Stimulated activated naive CD8-positive, alpha-beta T cell treated with anti-CD3 and anti-CD28 coated beads, Interleukin-15, amount 100 ng/mL, for 72 hours (primary cell): ENCODE results near the gene CABLES1.
A peak's percentile ranks its signal among the peaks of the same experiment; 100 is the strongest.

Source experiments
- ATAC-seq: fragments of 150-1000 bp; cut with Tn5 transposase; 2 replicates; pipeline ENCODE4 v1.10.0; 2021; ENCODE audit warnings: mild to moderate bottlenecking, moderate library complexity
- DNase-seq, 2 donors: peaks; one replicate each; pipeline ENCODE4 v3.0.0; 2021 to 2022
- H3K27ac Mint-ChIP-seq, 2 donors: one replicate each; pipeline ENCODE4 v1.8.0; 2022; ENCODE audit warnings: mild to moderate bottlenecking in 2 of 2, mixed read lengths in 2 of 2, moderate library complexity in 2 of 2
- H3K27me3 Mint-ChIP-seq: one replicate; pipeline ENCODE4 v1.8.0; 2022; ENCODE audit warnings: mixed read lengths
- H3K4me1 Mint-ChIP-seq: one replicate; pipeline ENCODE4 v1.8.0; 2022; ENCODE audit warnings: mild to moderate bottlenecking, mixed read lengths
- H3K4me3 Mint-ChIP-seq, 2 donors: one replicate each; pipeline ENCODE4 v1.8.0; 2022; ENCODE audit warnings: mild to moderate bottlenecking in 2 of 2, mixed read lengths in 2 of 2, moderate library complexity in 1 of 2
- H3K9me3 Mint-ChIP-seq, 2 donors: one replicate each; pipeline ENCODE4 v1.8.0; 2022; ENCODE audit warnings: mixed read lengths in 2 of 2

The CABLES1 gene

GRCh38 chr18:23207191-23207955 lies 72.1 kb downstream of the CABLES1 start:
- DNase-seq (peak in 1 of 2 donors; percentile 21), ATAC-seq (peak; percentile 32)
- H3K27me3 Mint-ChIP-seq = peaks cover 20% of the 10 kb centered on the region
- H3K4me1 Mint-ChIP-seq = peaks cover 61% of the 10 kb centered on the region
- H3K4me3 Mint-ChIP-seq = no peak overlapping the region
- peaks cover 23 to 26% of the 10 kb centered on the region in 2 donors for H3K9me3 Mint-ChIP-seq
- peak overlapping the region; percentile 64 to 72 for H3K27ac Mint-ChIP-seq

GRCh38 chr18:23207994-23208393 lies 72.7 kb downstream of the CABLES1 start:
- Mint-ChIP-seq H3K4me3 (peak overlapping the region in 1 of 2 donors; percentile 16), H3K27me3 (peaks cover 13% of the 10 kb centered on the region), H3K27ac (peak overlapping the region; percentile 64 to 72), H3K4me1 (peaks cover 58% of the 10 kb centered on the region), H3K9me3 (peaks cover 23 to 26% of the 10 kb centered on the region in 2 donors)
- DNase-seq = no peak
- ATAC-seq = no peak

- DNase-seq = no peak
- Mint-ChIP-seq H3K4me3 (peak overlapping the region; percentile 62 to 69), H3K27ac (peak overlapping the region; percentile 77 to 93), H3K27me3 (peaks cover 7% of the 10 kb centered on the region), H3K9me3 (peaks cover 23 to 26% of the 10 kb centered on the region in 2 donors), H3K4me1 (peaks cover 54% of the 10 kb centered on the region)
- ATAC-seq = no peak
Observed at GRCh38 chr18:23208600-23208999, 73.3 kb downstream of the CABLES1 start.

GRCh38 chr18:23209031-23209430 lies 73.7 kb downstream of the CABLES1 start:
- Mint-ChIP-seq H3K27me3 (peaks cover 3% of the 10 kb centered on the region), H3K27ac (peak overlapping the region; percentile 77 to 93), H3K4me1 (peaks cover 54% of the 10 kb centered on the region), H3K4me3 (peak overlapping the region; percentile 62 to 69), H3K9me3 (peaks cover 23 to 26% of the 10 kb centered on the region in 2 donors)
- DNase-seq = peak; percentile 30 to 77
- ATAC-seq = peak; percentile 95

- H3K27ac Mint-ChIP-seq = peak overlapping the region; percentile 77 to 88
- peak overlapping the region; percentile 27 to 69 for H3K4me3 Mint-ChIP-seq
- peaks cover 47% of the 10 kb centered on the region for H3K4me1 Mint-ChIP-seq
- ATAC-seq = no peak
- DNase-seq = no peak
- H3K9me3 Mint-ChIP-seq = peaks cover 18% of the 10 kb centered on the region in 2 donors
- H3K27me3 Mint-ChIP-seq = no peaks in the 10 kb centered on the region
Observed at GRCh38 chr18:23209796-23210195, 74.5 kb downstream of the CABLES1 start.

- Mint-ChIP-seq H3K9me3 (peaks cover 14 to 17% of the 10 kb centered on the region in 2 donors), H3K27me3 (no peaks in the 10 kb centered on the region), H3K4me3 (no peak overlapping the region), H3K27ac (no peak overlapping the region), H3K4me1 (peaks cover 46% of the 10 kb centered on the region)
- DNase-seq = no peak
- no peak for ATAC-seq
Observed at GRCh38 chr18:23210526-23210925, 75.2 kb downstream of the CABLES1 start.

- ATAC-seq (no peak), DNase-seq (no peak)
- Mint-ChIP-seq H3K27me3 (no peaks in the 10 kb centered on the region), H3K9me3 (peaks cover 13 to 17% of the 10 kb centered on the region in 2 donors), H3K27ac (no peak overlapping the region), H3K4me3 (no peak overlapping the region), H3K4me1 (peaks cover 43% of the 10 kb centered on the region)
Observed at GRCh38 chr18:23211146-23211545, 75.9 kb downstream of the CABLES1 start.

GRCh38 chr18:23212161-23212560 lies 76.9 kb downstream of the CABLES1 start:
- ATAC-seq = no peak
- Mint-ChIP-seq H3K9me3 (peaks cover 13 to 17% of the 10 kb centered on the region in 2 donors), H3K27ac (no peak overlapping the region), H3K27me3 (no peaks in the 10 kb centered on the region), H3K4me1 (peaks cover 32% of the 10 kb centered on the region), H3K4me3 (no peak overlapping the region)
- DNase-seq = no peak

GRCh38 chr18:23213200-23213599 lies 77.9 kb downstream of the CABLES1 start:
- H3K27ac Mint-ChIP-seq = no peak overlapping the region
- H3K4me3 Mint-ChIP-seq = no peak overlapping the region
- peaks cover 22% of the 10 kb centered on the region for H3K4me1 Mint-ChIP-seq
- ATAC-seq = no peak
- H3K27me3 Mint-ChIP-seq = no peaks in the 10 kb centered on the region
- no peak for DNase-seq
- peaks cover 9 to 11% of the 10 kb centered on the region in 2 donors for H3K9me3 Mint-ChIP-seq

- Mint-ChIP-seq H3K4me3 (no peak overlapping the region), H3K27me3 (no peaks in the 10 kb centered on the region), H3K27ac (no peak overlapping the region), H3K4me1 (no peaks in the 10 kb centered on the region), H3K9me3 (no peaks in the 10 kb centered on the region)
- ATAC-seq (no peak), DNase-seq (no peak)
Observed at GRCh38 chr18:23217781-23218180, 82.5 kb downstream of the CABLES1 start.

- H3K4me3 Mint-ChIP-seq = no peak overlapping the region
- no peaks in the 10 kb centered on the region for H3K9me3 Mint-ChIP-seq
- H3K27me3 Mint-ChIP-seq = no peaks in the 10 kb centered on the region
- DNase-seq = no peak
- peaks cover 6% of the 10 kb centered on the region for H3K4me1 Mint-ChIP-seq
- H3K27ac Mint-ChIP-seq = no peak overlapping the region
- ATAC-seq = no peak
Observed at GRCh38 chr18:23220355-23220754, 85.1 kb downstream of the CABLES1 start.

GRCh38 chr18:23223641-23224040 lies 88.4 kb downstream of the CABLES1 start:
- Mint-ChIP-seq H3K9me3 (peaks cover 0 to 10% of the 10 kb centered on the region in 2 donors), H3K4me1 (peaks cover 37% of the 10 kb centered on the region), H3K27ac (no peak overlapping the region), H3K4me3 (no peak overlapping the region), H3K27me3 (no peaks in the 10 kb centered on the region)
- no peak for DNase-seq
- ATAC-seq = no peak

GRCh38 chr18:23225503-23225902 lies 90.2 kb downstream of the CABLES1 start:
- H3K27me3 Mint-ChIP-seq = no peaks in the 10 kb centered on the region
- ATAC-seq (no peak), DNase-seq (no peak)
- no peak overlapping the region for H3K4me3 Mint-ChIP-seq
- H3K27ac Mint-ChIP-seq = peak overlapping the region in 1 of 2 donors; percentile 91
- H3K4me1 Mint-ChIP-seq = peaks cover 55% of the 10 kb centered on the region
- H3K9me3 Mint-ChIP-seq = peaks cover 0 to 10% of the 10 kb centered on the region in 2 donors

GRCh38 chr18:23226391-23226790 lies 91.1 kb downstream of the CABLES1 start:
- Mint-ChIP-seq H3K27ac (peak overlapping the region in 1 of 2 donors; percentile 10), H3K4me1 (peaks cover 62% of the 10 kb centered on the region), H3K27me3 (no peaks in the 10 kb centered on the region), H3K9me3 (peaks cover 0 to 10% of the 10 kb centered on the region in 2 donors), H3K4me3 (no peak overlapping the region)
- DNase-seq (no peak), ATAC-seq (no peak)

- Mint-ChIP-seq H3K4me1 (peaks cover 70% of the 10 kb centered on the region), H3K27ac (peak overlapping the region in 1 of 2 donors; percentile 20), H3K4me3 (no peak overlapping the region), H3K9me3 (peaks cover 0 to 10% of the 10 kb centered on the region in 2 donors), H3K27me3 (no peaks in the 10 kb centered on the region)
- ATAC-seq (no peak), DNase-seq (no peak)
Observed at GRCh38 chr18:23226930-23227725, 91.8 kb downstream of the CABLES1 start.

GRCh38 chr18:23227726-23228070 lies 92.4 kb downstream of the CABLES1 start:
- ATAC-seq = no peak
- Mint-ChIP-seq H3K27me3 (no peaks in the 10 kb centered on the region), H3K4me1 (peaks cover 76% of the 10 kb centered on the region), H3K27ac (no peak overlapping the region), H3K9me3 (peaks cover 4 to 15% of the 10 kb centered on the region in 2 donors), H3K4me3 (no peak overlapping the region)
- no peak for DNase-seq
